GM23248 (cell line): ENCODE results near the gene NT5M. TPM values are rescaled to one million over a fixed set of nuclear protein-coding genes. Genes with fewer than 3 reads are reported as not detected.

Source experiments
- DNase-seq: peaks from one replicate; pipeline ENCODE4 v3.0.0-alpha.2; 2015
- H2AFZ ChIP-seq: fragments of 200-600 bp; sonication (generic); 2 replicates; pipeline ENCODE4 v1.6.1; 2016; ENCODE audit warnings: antibody characterized with exemption
- H3F3A ChIP-seq: fragments of 200-600 bp; sonication (generic); 2 replicates; pipeline ENCODE4 v1.6.1; 2016; ENCODE audit warnings: mild to moderate bottlenecking, antibody characterized with exemption, mixed run types; ENCODE audit not compliant: insufficient read depth
- H3K27ac ChIP-seq: fragments of 200-600 bp; sonication (generic); 2 replicates; pipeline ENCODE4 v1.5.1; 2016; ENCODE audit warnings: mild to moderate bottlenecking
- H3K27me3 ChIP-seq: fragments of 200-600 bp; sonication (generic); replicated peaks from 2 replicates; pipeline ENCODE4 v1.6.1; 2016; ENCODE audit warnings: mild to moderate bottlenecking; ENCODE audit not compliant: insufficient read depth
- H3K36me3 ChIP-seq: fragments of 200-600 bp; sonication (generic); 2 replicates; pipeline ENCODE4 v1.6.1; 2016; ENCODE audit warnings: low read depth, mild to moderate bottlenecking
- H3K4me1 ChIP-seq: fragments of 200-600 bp; sonication (generic); 2 replicates; pipeline ENCODE4 v1.6.1; 2016; ENCODE audit warnings: mild to moderate bottlenecking; ENCODE audit not compliant: insufficient read depth
- H3K4me2 ChIP-seq: fragments of 200-600 bp; sonication (generic); one replicate; pipeline ENCODE4 v1.6.1; 2016; ENCODE audit warnings: mild to moderate bottlenecking; ENCODE audit not compliant: unreplicated experiment
- H3K4me3 ChIP-seq: fragments of 200-600 bp; sonication (generic); 2 replicates; pipeline ENCODE4 v1.5.1; 2016; ENCODE audit warnings: mild to moderate bottlenecking
- H3K79me2 ChIP-seq: fragments of 200-600 bp; sonication (generic); 2 replicates; pipeline ENCODE4 v1.6.1; 2016; ENCODE audit warnings: mild to moderate bottlenecking; ENCODE audit not compliant: insufficient read depth
- H3K9ac ChIP-seq: fragments of 200-600 bp; sonication (generic); 2 replicates; pipeline ENCODE4 v1.6.1; 2016; ENCODE audit warnings: mild to moderate bottlenecking
- H3K9me2 ChIP-seq: fragments of 200-600 bp; sonication (generic); 2 replicates; pipeline ENCODE4 v1.6.1; 2016; ENCODE audit warnings: mixed run types, mild to moderate bottlenecking, moderate library complexity; ENCODE audit not compliant: insufficient read depth
- H3K9me3 ChIP-seq: fragments of 200-600 bp; sonication (generic); one replicate; pipeline ENCODE4 v1.6.1; 2017; ENCODE audit warnings: low read depth
- H4K20me1 ChIP-seq: fragments of 200-600 bp; sonication (generic); 2 replicates; pipeline ENCODE4 v1.6.0; 2016; ENCODE audit not compliant: insufficient read depth
- EZH2 ChIP-seq: fragments of 200-600 bp; sonication (generic); IDR thresholded peaks from 2 replicates; pipeline ENCODE4 v1.6.1; 2018; ENCODE audit warnings: antibody characterized with exemption, mild to moderate bottlenecking; ENCODE audit not compliant: insufficient read depth, poor library complexity, severe bottlenecking
- EZH2phosphoT487 ChIP-seq: fragments of 200-600 bp; sonication (generic); IDR thresholded peaks from 2 replicates; pipeline ENCODE4 v1.6.1; 2018; ENCODE audit warnings: antibody characterized with exemption, moderate library complexity, mild to moderate bottlenecking, low read depth; ENCODE audit not compliant: insufficient read depth
- WGBS, 2 experiments: methylation state at CpG; one replicate each; pipeline ENCODE4 v1.1.6; 2015 to 2017; ENCODE audit warnings: low lambda C conversion rate in 2 of 2, low coverage in 1 of 2; ENCODE audit errors: missing lambda C conversion rate in 2 of 2; 5-methylcytosine and 5-hydroxymethylcytosine counted together
- in situ Hi-C: fragments of 300-500 bp; cut with MboI; formaldehyde crosslinking; loops from 2 replicates; pipeline ENCODE4 v1.15.0; 2020
- polyA plus RNA-seq: library from polyadenylated mRNA; unstranded; fragments of >200 nt; fragmentation: Nextera tagmentation; extraction: Ambion mirVana; gene quantifications from 2 replicates; pipeline ENCODE4 v1.2.1, GENCODE V29; 2016
- total RNA-seq: library from RNA; depleted of rRNA; stranded (reverse); fragments of >200 nt; shearing (Covaris generic); gene quantifications from 2 replicates; pipeline ENCODE4 v1.2.3, GENCODE V29; 2014

NT5M gene
- total and polyA plus RNA-seq, 2 experiments from 2014 or later: 3.3 to 5.1 TPM

- Histone ChIP-seq H3K36me3 (no peaks in the 10 kb centered on the region), H3K4me2 (no peak overlapping the region), H3K9me3 (no peaks in the 10 kb centered on the region), H3K79me2 (no peaks in the 10 kb centered on the region), H3K4me1 (peaks cover 7% of the 10 kb centered on the region), H3K27me3 (peaks cover 8% of the 10 kb centered on the region), H3K9me2 (no peaks in the 10 kb centered on the region), H3F3A (0 out of 2 replicates have a peak, but pooled peaks cover 8% of the 10 kb centered on the region), H3K9ac (no peak overlapping the region), H2AFZ (no peak overlapping the region), H3K4me3 (no peak overlapping the region), H3K27ac (peak overlapping the region; percentile 22), H4K20me1 (no peaks in the 10 kb centered on the region)
- TF ChIP-seq EZH2phosphoT487 (no peak), EZH2 (no peak)
- peak; percentile 57 for DNase-seq
- in situ Hi-C loops: no loop called here
- WGBS, 2 experiments: 89% methylated on average over 6 of the region's 6 CpGs
These were observed 72.7 kb downstream of the NT5M start for GRCh38 chr17:17375841-17376240.

GRCh38 chr17:17376362-17376761, 73.2 kb downstream of the NT5M start:
- in situ Hi-C loops: no loop called here

DNA sequence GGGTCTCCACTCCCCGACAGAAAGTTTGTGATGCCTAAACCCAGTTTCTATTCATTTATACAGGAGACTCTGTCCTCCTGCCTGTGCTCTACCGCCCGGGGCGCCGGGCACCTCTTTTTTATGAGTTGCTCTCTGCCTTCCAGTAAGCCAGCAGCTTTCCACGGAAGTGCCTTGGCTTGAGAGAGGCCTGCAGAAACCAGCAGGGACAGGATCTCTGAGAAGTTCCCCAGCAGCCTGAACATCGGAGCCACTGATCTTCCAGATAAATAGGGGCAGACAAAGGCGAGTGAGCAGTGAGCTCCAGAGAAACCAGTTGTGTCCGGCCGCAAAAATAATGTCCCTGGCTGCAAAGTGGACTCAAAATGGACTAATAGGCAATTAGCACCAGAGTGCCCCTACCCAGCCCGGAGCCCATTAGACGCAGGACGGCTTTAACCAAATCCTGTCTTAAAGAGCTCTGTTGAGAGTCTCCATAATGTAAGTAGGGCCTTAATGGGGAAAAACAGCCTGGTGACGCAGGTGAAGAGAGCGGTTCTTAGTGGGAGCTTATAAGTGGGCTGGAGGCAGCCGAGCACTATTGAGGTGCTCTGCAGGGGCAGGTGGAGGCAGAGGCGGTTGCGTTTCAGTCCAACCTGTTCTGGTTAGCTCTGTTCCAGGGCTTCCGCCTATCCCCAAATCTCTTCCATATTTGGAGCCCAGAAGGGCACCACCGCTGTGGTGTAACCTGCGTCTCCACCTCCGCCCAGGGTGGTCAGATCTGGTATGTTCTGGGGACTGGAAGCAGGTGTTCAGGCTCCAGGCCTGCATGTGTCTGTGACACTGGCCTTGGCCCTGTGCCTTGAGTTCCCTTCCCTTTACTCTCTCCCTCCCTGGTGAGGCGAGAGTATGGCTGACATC, 74.1 kb downstream of the NT5M start:
- TF ChIP-seq EZH2 (no peak), EZH2phosphoT487 (no peak)
- Histone ChIP-seq H3K27ac (no peak overlapping the region), H3K9me2 (no peaks in the 10 kb centered on the region), H3K4me3 (no peak overlapping the region), H3K36me3 (no peaks in the 10 kb centered on the region), H3K4me2 (no peak overlapping the region), H3K9ac (no peak overlapping the region), H3K27me3 (peaks cover 21% of the 10 kb centered on the region), H3K9me3 (no peaks in the 10 kb centered on the region), H3K79me2 (no peaks in the 10 kb centered on the region), H3K4me1 (peaks cover 7% of the 10 kb centered on the region), H4K20me1 (no peaks in the 10 kb centered on the region), H2AFZ (no peak overlapping the region), H3F3A (0 out of 2 replicates have a peak, but pooled peaks cover 8% of the 10 kb centered on the region)
- no peak for DNase-seq
- WGBS, 2 experiments: 78 to 81% methylated on average over 23 of the region's 23 CpGs
- in situ Hi-C loops: no loop called here

More at GRCh38 chr17:17376362-17376761, 73.2 kb downstream of the NT5M start:
- no peak overlapping the region for H3K9ac ChIP-seq
- no peaks in the 10 kb centered on the region for H3K79me2 ChIP-seq
- H3K4me1 ChIP-seq: peaks cover 7% of the 10 kb centered on the region
- no peaks in the 10 kb centered on the region for H3K9me3 ChIP-seq
- 21 to 23% methylated on average over 5 of the region's 5 CpGs for WGBS, 2 experiments
- TF ChIP-seq EZH2phosphoT487 (no peak), EZH2 (no peak)
- no peak overlapping the region for H2AFZ ChIP-seq
- peaks cover 12% of the 10 kb centered on the region for H3K27me3 ChIP-seq
- peak; percentile 80 for DNase-seq
- H4K20me1 ChIP-seq: no peaks in the 10 kb centered on the region
- H3F3A ChIP-seq: 0 out of 2 replicates have a peak, but pooled peaks cover 8% of the 10 kb centered on the region
- no peak overlapping the region for H3K4me3 ChIP-seq
- peak overlapping the region; percentile 22 for H3K27ac ChIP-seq
- H3K9me2 ChIP-seq: no peaks in the 10 kb centered on the region
- H3K36me3 ChIP-seq: no peaks in the 10 kb centered on the region
- H3K4me2 ChIP-seq: no peak overlapping the region

DNA sequence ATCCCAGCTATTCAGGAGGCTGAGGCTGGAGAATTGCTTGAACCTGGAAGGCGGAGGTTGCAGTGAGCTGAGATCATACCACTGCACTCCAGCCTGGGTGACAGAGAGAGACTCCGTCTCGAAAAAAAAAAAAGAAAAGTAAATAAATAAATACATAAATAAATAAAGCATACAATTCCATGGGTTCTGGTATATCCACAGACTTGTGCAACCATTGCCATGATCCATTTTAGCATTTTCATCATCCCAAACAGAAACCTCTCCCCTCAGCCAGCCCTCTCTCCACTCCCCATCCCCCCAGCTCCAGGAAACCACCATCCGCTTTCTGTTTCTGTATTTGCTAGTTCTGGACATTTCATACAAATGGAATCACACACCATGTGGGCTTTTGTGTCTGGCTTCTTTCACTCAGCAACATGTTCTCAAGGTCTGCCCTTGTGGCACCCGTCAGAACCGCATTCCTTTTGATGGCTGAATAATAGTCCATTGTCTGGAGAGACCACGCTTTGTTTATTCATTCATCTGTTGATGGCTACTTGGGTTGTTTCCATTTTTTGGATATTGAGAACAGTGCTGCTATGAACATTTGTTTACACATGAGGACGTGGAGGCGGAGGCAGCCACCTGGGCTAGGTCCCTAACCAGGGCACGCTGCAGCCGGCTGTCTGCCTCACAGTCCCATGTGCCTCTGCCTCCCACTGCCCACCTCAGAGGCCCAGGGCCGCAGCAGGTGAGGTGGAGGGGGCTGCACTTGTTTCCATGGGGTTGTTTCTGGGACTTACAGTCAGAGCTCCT, 76.2 kb downstream of the NT5M start:
- Histone ChIP-seq H3K4me2 (no peak overlapping the region), H2AFZ (no peak overlapping the region), H3F3A (0 out of 2 replicates have a peak, but pooled peaks cover 8% of the 10 kb centered on the region), H3K27ac (no peak overlapping the region), H4K20me1 (no peaks in the 10 kb centered on the region), H3K27me3 (peaks cover 29% of the 10 kb centered on the region), H3K4me3 (no peak overlapping the region), H3K9me3 (no peaks in the 10 kb centered on the region), H3K9ac (no peak overlapping the region), H3K36me3 (no peaks in the 10 kb centered on the region), H3K79me2 (no peaks in the 10 kb centered on the region), H3K9me2 (no peaks in the 10 kb centered on the region), H3K4me1 (peaks cover 7% of the 10 kb centered on the region)
- no peak for TF ChIP-seq EZH2phosphoT487
- no peak for TF ChIP-seq EZH2
- in situ Hi-C loops: no loop called here
- DNase-seq: no peak
- WGBS, 2 experiments: 88 to 90% methylated on average over 12 of the region's 12 CpGs
